ENCODE data around the gene PNMA8A. TPM values are rescaled to one million over a fixed set of nuclear protein-coding genes. Genes with fewer than 3 reads are reported as not detected.

Gene PNMA8A
- total RNA-seq, 1 donor from 2014 or later: 10.1 TPM

- Mint-ChIP-seq H3K9me3 (ENCODE audit: low read depth) (no peaks in the 10 kb centered on the region), H3K4me1 (ENCODE audit: low read depth) (peaks cover 29% of the 10 kb centered on the region), H3K4me3 (ENCODE audit: unreplicated experiment) (no peak overlapping the region), H3K36me3 (ENCODE audit: low read depth) (no peaks in the 10 kb centered on the region), H3K27ac (ENCODE audit: unreplicated experiment) (no peak overlapping the region), H3K27me3 (ENCODE audit: low read depth) (no peaks in the 10 kb centered on the region)
- no peak for TF ChIP-seq CTCF (IDR thresholded peaks at IDR 0.05)
- DNase-seq (ENCODE audit: low spot score): peak; percentile 15
Measured at GRCh38 chr19:46472592-46472991, 1.2 kb upstream of the PNMA8A start.

GRCh38 chr19:46471811-46472543 is 614 bp upstream of the PNMA8A start:
- TF ChIP-seq CTCF (IDR thresholded peaks at IDR 0.05): no peak
- Mint-ChIP-seq H3K4me1 (ENCODE audit: low read depth) (peaks cover 35% of the 10 kb centered on the region), H3K27ac (ENCODE audit: unreplicated experiment) (no peak overlapping the region), H3K27me3 (ENCODE audit: low read depth) (no peaks in the 10 kb centered on the region), H3K4me3 (ENCODE audit: unreplicated experiment) (peak overlapping the region; percentile 58), H3K36me3 (ENCODE audit: low read depth) (no peaks in the 10 kb centered on the region), H3K9me3 (ENCODE audit: low read depth) (no peaks in the 10 kb centered on the region)
- DNase-seq (ENCODE audit: low spot score): peak; percentile 1

- Mint-ChIP-seq H3K36me3 (ENCODE audit: low read depth) (no peaks in the 10 kb centered on the region), H3K9me3 (ENCODE audit: low read depth) (no peaks in the 10 kb centered on the region), H3K27me3 (ENCODE audit: low read depth) (no peaks in the 10 kb centered on the region), H3K4me3 (ENCODE audit: unreplicated experiment) (no peak overlapping the region), H3K4me1 (ENCODE audit: low read depth) (peaks cover 38% of the 10 kb centered on the region), H3K27ac (ENCODE audit: unreplicated experiment) (no peak overlapping the region)
- TF ChIP-seq CTCF (IDR thresholded peaks at IDR 0.05): no peak
- peak; percentile 57 for DNase-seq (ENCODE audit: low spot score)
Measured at GRCh38 chr19:46470376-46470775, 987 bp downstream of the PNMA8A start.

GRCh38 chr19:46469541-46470185 is 1.7 kb downstream of the PNMA8A start:
- Mint-ChIP-seq H3K4me3 (ENCODE audit: unreplicated experiment) (no peak overlapping the region), H3K9me3 (ENCODE audit: low read depth) (no peaks in the 10 kb centered on the region), H3K27me3 (ENCODE audit: low read depth) (no peaks in the 10 kb centered on the region), H3K36me3 (ENCODE audit: low read depth) (no peaks in the 10 kb centered on the region), H3K27ac (ENCODE audit: unreplicated experiment) (no peak overlapping the region), H3K4me1 (ENCODE audit: low read depth) (peaks cover 38% of the 10 kb centered on the region)
- no peak for TF ChIP-seq CTCF (IDR thresholded peaks at IDR 0.05)
- DNase-seq (ENCODE audit: low spot score): peak; percentile 89

- no peak for TF ChIP-seq CTCF (IDR thresholded peaks at IDR 0.05)
- Mint-ChIP-seq H3K27me3 (ENCODE audit: low read depth) (no peaks in the 10 kb centered on the region), H3K4me3 (ENCODE audit: unreplicated experiment) (peak overlapping the region; percentile 57), H3K27ac (ENCODE audit: unreplicated experiment) (peak overlapping the region; percentile 89), H3K9me3 (ENCODE audit: low read depth) (no peaks in the 10 kb centered on the region), H3K36me3 (ENCODE audit: low read depth) (no peaks in the 10 kb centered on the region), H3K4me1 (ENCODE audit: low read depth) (peaks cover 29% of the 10 kb centered on the region)
- DNase-seq (ENCODE audit: low spot score): peak; percentile 25
Measured at GRCh38 chr19:46466536-46467196, 4.7 kb downstream of the PNMA8A start.
